Activated CD4-positive, alpha-beta T cell treated with anti-CD3 and anti-CD28 coated beads, Interleukin-2, amount 50 U/mL, for 4 hours (primary cell): ENCODE results near the gene FLNA.

Experiments
- DNase-seq, 2 experiments: peaks; one replicate each; pipeline ENCODE4 v3.0.0-alpha.2; 2020

FLNA gene

GRCh38 chrX:154372612-154373022 lies 1.8 kb downstream of the FLNA start:
- DNase-seq = no peak

- DNase-seq = no peak
Observed at GRCh38 chrX:154371789-154372300, 2.6 kb downstream of the FLNA start.

GRCh38 chrX:154371017-154371788 lies 3.2 kb downstream of the FLNA start:
- peak; percentile 88 to 90 for DNase-seq

GRCh38 chrX:154370300-154371016 lies 4.0 kb downstream of the FLNA start:
- DNase-seq = no peak

- DNase-seq = peak; percentile 54 to 63
Observed at GRCh38 chrX:154369449-154370299, 4.8 kb downstream of the FLNA start.

GRCh38 chrX:154368630-154369448 lies 5.6 kb downstream of the FLNA start:
- peak; percentile 83 to 86 for DNase-seq

- DNase-seq = no peak
Observed at GRCh38 chrX:154367474-154368308, 6.7 kb downstream of the FLNA start.

GRCh38 chrX:154366666-154367055 lies 7.8 kb downstream of the FLNA start:
- no peak for DNase-seq

GRCh38 chrX:154365997-154366665 lies 8.3 kb downstream of the FLNA start:
- no peak for DNase-seq

GRCh38 chrX:154365052-154365600 lies 9.3 kb downstream of the FLNA start:
- DNase-seq = no peak

- DNase-seq = no peak
Observed at GRCh38 chrX:154363706-154364439, 10.6 kb downstream of the FLNA start.

- DNase-seq = no peak
Observed at GRCh38 chrX:154362085-154362742, 12.2 kb downstream of the FLNA start.

GRCh38 chrX:154360155-154360713 lies 14.2 kb downstream of the FLNA start:
- no peak for DNase-seq

- DNase-seq = no peak
Observed at GRCh38 chrX:154359362-154360154, 14.9 kb downstream of the FLNA start.

GRCh38 chrX:154358829-154359228 lies 15.6 kb downstream of the FLNA start:
- DNase-seq = no peak

- no peak for DNase-seq
Observed at GRCh38 chrX:154358011-154358410, 16.4 kb downstream of the FLNA start.

GRCh38 chrX:154357205-154357604 lies 17.2 kb downstream of the FLNA start:
- DNase-seq = no peak

GRCh38 chrX:154356596-154356995 lies 17.8 kb downstream of the FLNA start:
- DNase-seq = no peak
